K562 (cell line): ENCODE measurements around the gene SHISA8. TPM values are rescaled to one million over a fixed set of nuclear protein-coding genes. Genes with fewer than 3 reads are reported as not detected.
A peak's percentile ranks its signal among the peaks of the same experiment; 100 is the strongest.

ENCODE experiments used
- DACH1 ChIP-seq: fragments of 450-650 bp; IDR thresholded peaks from 2 replicates; pipeline ENCODE4 v1.6.1; 2018; ENCODE audit not compliant: partially characterized antibody
- E2F4 ChIP-seq: sonication (generic); formaldehyde crosslinking; IDR thresholded peaks from 2 replicates; pipeline ENCODE4 v1.8.0; 2022; ENCODE audit warnings: mild to moderate bottlenecking, low read depth, missing genetic modification reagents
- GATAD2B ChIP-seq: fragments of 450-650 bp; IDR thresholded peaks from 2 replicates; pipeline ENCODE4 v1.6.1; 2017; ENCODE audit warnings: mild to moderate bottlenecking, borderline replicate concordance
- KAT7 ChIP-seq: sonication (generic); formaldehyde crosslinking; IDR thresholded peaks from 2 replicates; pipeline ENCODE4 v1.8.0; 2022; ENCODE audit warnings: missing genetic modification reagents, mild to moderate bottlenecking, borderline replicate concordance
- MAX ChIP-seq: sonication (generic); formaldehyde crosslinking; IDR thresholded peaks from 2 replicates; pipeline ENCODE4 v1.9.0; 2022; ENCODE audit warnings: mild to moderate bottlenecking, missing genetic modification reagents
- SIN3B ChIP-seq: fragments of 450-650 bp; IDR thresholded peaks from 2 replicates; pipeline ENCODE4 v1.6.1; 2017; ENCODE audit warnings: low read depth, mild to moderate bottlenecking, moderate library complexity
- SMAD1 ChIP-seq: fragments of 150-350 bp; IDR thresholded peaks from 2 replicates; pipeline ENCODE4 v1.6.1; 2014; ENCODE audit warnings: low read length, low read depth; ENCODE audit not compliant: partially characterized antibody
- ZBTB26 ChIP-seq: fragments of 450-650 bp; formaldehyde crosslinking; IDR thresholded peaks from 2 replicates; pipeline ENCODE4 v1.4.0; 2022; ENCODE audit warnings: missing genetic modification characterization
- ZNF224 ChIP-seq: sonication (generic); formaldehyde crosslinking; IDR thresholded peaks from 2 replicates; pipeline ENCODE4 v1.8.0; 2022; ENCODE audit warnings: mild to moderate bottlenecking, missing genetic modification reagents
- ZNF316 ChIP-seq: fragments of 450-650 bp; IDR thresholded peaks from 2 replicates; pipeline ENCODE4 v1.6.1; 2016
- ZNF518B ChIP-seq: fragments of 250-450 bp; sonication (Bioruptor Pico); IDR thresholded peaks from 2 replicates; pipeline ENCODE4 v1.5.0; 2021; ENCODE audit warnings: mild to moderate bottlenecking, moderate library complexity
- polyA plus RNA-seq, 8 experiments: library from polyadenylated mRNA; depleted of rRNA in 4 of 8; stranded (reverse) in 5 of 8; unstranded in 3 of 8; fragments of >200 nt; fragmentation: Nextera tagmentation in 2 of 8; fragmentation: Illumina TruSeq in 1 of 8; extraction: Ambion mirVana in 2 of 8; extraction: Trizol in 1 of 8; gene quantifications; 2 replicates each; pipeline versions ENCODE4 v1.2.1 to v1.2.3, GENCODE V29; 2011 to 2014; ENCODE audit warnings: inconsistent platforms in 1 of 8, missing spikeins in 1 of 8
- total RNA-seq, 7 experiments: library from RNA; depleted of rRNA in 6 of 7; stranded (reverse); fragments of >200 nt in 6 of 7; fragmentation: Illumina TruSeq in 2 of 7; extraction: Trizol in 2 of 7; gene quantifications; 2 replicates each; pipeline versions ENCODE4 v1.2.1 to v1.2.3, GENCODE V29; 2011 to 2021; ENCODE audit warnings: low replicate concordance in 1 of 7
- TF ChIP-seq, protein P1 (sequence below), 2 experiments: fragments of 450-650 bp; formaldehyde crosslinking in 1 of 2; IDR thresholded peaks; 2 replicates each; pipeline versions ENCODE4 v1.4.0 to v1.6.1; 2014 to 2020; ENCODE audit warnings: mild to moderate bottlenecking in 2 of 2, borderline replicate concordance in 1 of 2, low read depth in 1 of 2

The SHISA8 gene
- total and polyA plus RNA-seq, 9 of the 15 experiments (the other 6 are each of a cell fraction or from before 2014, with no cell fraction given): 0.07 to 3.3 (median 1.1) TPM; not detected in 4

- peak; percentile 89 for TF ChIP-seq E2F4 (CRISPR knock-in tag)
- TF ChIP-seq, protein P1, sequence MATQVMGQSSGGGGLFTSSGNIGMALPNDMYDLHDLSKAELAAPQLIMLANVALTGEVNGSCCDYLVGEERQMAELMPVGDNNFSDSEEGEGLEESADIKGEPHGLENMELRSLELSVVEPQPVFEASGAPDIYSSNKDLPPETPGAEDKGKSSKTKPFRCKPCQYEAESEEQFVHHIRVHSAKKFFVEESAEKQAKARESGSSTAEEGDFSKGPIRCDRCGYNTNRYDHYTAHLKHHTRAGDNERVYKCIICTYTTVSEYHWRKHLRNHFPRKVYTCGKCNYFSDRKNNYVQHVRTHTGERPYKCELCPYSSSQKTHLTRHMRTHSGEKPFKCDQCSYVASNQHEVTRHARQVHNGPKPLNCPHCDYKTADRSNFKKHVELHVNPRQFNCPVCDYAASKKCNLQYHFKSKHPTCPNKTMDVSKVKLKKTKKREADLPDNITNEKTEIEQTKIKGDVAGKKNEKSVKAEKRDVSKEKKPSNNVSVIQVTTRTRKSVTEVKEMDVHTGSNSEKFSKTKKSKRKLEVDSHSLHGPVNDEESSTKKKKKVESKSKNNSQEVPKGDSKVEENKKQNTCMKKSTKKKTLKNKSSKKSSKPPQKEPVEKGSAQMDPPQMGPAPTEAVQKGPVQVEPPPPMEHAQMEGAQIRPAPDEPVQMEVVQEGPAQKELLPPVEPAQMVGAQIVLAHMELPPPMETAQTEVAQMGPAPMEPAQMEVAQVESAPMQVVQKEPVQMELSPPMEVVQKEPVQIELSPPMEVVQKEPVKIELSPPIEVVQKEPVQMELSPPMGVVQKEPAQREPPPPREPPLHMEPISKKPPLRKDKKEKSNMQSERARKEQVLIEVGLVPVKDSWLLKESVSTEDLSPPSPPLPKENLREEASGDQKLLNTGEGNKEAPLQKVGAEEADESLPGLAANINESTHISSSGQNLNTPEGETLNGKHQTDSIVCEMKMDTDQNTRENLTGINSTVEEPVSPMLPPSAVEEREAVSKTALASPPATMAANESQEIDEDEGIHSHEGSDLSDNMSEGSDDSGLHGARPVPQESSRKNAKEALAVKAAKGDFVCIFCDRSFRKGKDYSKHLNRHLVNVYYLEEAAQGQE (IDR thresholded peaks at IDR 0.05; ENCODE audit: borderline replicate concordance): peak; percentile 44
- TF ChIP-seq, protein P1 (CRISPR knock-in tag; IDR thresholded peaks at IDR 0.05; ENCODE audit: low read depth): no peak
- no peak for TF ChIP-seq ZNF224 (CRISPR knock-in tag)
- TF ChIP-seq SMAD1: peak; percentile 28
- TF ChIP-seq ZNF518B (CRISPR knock-in tag): no peak
- TF ChIP-seq ZBTB26 (CRISPR knock-in tag): no peak
- peak; percentile 75; the same call in 1 of the 2 replicates for TF ChIP-seq KAT7 (CRISPR knock-in tag)
- TF ChIP-seq SIN3B: peak; percentile 47; the same call in 1 of the 2 replicates
- TF ChIP-seq MAX (CRISPR knock-in tag): peak; percentile 91
- TF ChIP-seq DACH1: no peak
- no peak for TF ChIP-seq GATAD2B
- TF ChIP-seq ZNF316: no peak
Observed at GRCh38 chr22:41946629-41947423, 32.0 kb upstream of the SHISA8 start, which contains the start of gene CENPM (continued).
